ENCODE results near the gene ARHGAP5.

Gene ARHGAP5

DNA sequence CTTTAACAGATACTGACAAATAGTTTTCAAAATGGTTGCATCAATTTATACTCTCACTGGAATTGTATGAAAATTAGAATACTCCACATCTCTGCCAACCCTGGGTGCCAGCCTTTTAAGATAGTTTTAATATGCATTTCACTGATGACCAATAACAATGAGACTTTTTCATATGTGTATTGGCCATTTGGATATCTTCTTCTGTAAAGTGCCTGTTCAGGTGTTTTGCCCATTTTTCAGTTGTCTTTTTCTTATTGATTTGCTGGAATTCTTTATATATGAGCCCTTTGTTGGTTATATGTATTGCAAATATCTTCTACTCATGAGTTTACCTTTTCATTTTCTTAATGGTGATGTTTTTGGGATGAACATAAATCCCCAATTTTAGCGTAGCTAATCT, 108.0 kb downstream of the ARHGAP5 start:
- no peak for DNase-seq (ENCODE audit: low read depth)

- no peak for DNase-seq (ENCODE audit: low read depth)
Measured at GRCh38 chr14:32186248-32186647, 109.1 kb downstream of the ARHGAP5 start.

DNA sequence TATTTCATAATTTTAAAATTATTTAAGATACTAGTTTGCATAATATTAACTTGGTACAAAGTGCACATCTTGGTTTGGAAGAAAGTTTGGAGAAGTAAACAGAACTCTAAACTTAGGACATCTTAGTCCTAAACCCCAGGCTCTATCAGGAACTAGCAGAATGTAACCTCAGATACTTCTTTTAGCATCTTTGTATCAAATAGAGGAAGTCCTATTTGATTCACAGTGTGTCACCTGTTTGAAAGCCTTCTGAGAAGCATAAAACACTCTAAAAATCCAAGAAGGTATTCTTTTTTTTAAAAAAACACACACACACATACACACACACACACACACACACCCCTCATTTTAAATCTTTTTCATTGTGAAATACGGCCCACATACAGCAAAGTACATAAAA, 112.7 kb downstream of the ARHGAP5 start:
- DNase-seq (ENCODE audit: low read depth) = no peak

GRCh38 chr14:32190673-32191072, 113.6 kb downstream of the ARHGAP5 start:
- DNase-seq (ENCODE audit: low read depth) = no peak

DNA sequence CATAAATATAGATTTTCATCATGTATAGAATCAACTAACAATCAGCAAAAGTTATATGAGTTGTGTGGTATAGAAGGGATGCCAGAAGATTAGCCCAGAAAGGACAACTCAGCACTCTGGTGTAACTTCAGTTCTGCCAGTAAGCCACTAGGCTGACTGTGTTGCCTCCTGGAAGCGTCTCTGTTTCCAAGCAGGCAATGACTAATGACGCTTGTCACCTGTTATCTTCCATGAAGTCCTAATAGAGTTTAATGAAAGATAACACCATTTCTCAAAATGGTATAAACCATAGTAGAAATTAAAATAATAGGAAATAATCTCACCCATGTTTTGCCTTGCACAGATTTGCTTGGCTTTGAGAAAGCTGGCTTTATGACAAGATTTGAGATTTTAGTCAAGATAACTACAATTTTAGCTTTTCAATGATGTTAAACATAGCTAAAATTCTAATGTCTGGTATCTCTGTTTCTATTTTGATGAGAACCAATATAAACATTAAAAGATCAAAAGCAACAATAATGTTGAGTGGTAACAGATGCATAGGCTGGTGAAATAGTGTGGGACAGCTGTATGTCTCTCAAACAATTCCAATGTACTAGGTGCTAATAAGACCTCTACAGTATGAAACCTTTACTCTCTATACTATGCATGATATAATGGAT, 115.7 kb downstream of the ARHGAP5 start:
- DNase-seq (ENCODE audit: low read depth) = no peak

DNA sequence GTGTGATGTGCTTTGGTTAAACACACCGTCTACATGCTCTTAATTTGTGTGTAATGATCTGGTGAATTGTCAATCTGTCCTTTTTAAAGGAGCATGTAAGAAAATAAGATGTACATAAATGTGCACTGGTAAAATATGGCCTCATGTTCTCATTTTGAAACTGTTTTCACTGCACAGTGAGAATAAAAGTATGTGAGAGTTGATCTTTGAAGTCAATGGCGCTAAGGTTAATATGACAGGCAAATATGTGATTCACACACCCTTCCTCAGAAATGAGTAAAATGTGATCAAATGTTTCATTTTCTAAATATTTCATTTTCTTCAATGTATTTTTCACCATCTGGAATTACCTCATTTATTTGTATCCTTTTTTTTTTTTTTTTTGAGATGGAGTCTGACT, 116.4 kb downstream of the ARHGAP5 start:
- no peak for DNase-seq (ENCODE audit: low read depth)

DNA sequence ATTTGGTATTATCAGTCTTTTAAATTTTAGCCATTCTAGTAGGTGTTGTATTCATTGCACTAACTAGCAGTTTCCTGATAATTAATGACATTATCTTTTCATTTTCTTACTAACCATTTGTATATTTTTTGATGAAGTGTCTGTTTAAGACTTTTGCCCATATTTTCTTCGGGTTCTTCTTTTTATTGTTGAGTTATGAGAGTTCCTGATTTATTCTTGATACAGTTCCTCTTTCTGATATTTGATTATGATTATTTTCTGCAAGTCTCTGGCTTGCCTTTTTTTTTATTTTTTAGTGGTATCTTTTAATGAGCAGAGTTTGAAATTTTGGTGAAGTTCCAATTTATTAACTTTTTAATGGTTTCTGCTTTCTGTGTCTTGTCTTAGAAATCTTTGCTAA, 118.5 kb downstream of the ARHGAP5 start:
- DNase-seq (ENCODE audit: low read depth) = no peak

GRCh38 chr14:32197919-32198318, 120.8 kb downstream of the ARHGAP5 start:
- DNase-seq (ENCODE audit: low read depth) = no peak

GRCh38 chr14:32200368-32201192, 123.5 kb downstream of the ARHGAP5 start:
- DNase-seq (ENCODE audit: low read depth) = no peak

GRCh38 chr14:32201193-32201815, 124.2 kb downstream of the ARHGAP5 start:
- DNase-seq (ENCODE audit: low read depth) = no peak

GRCh38 chr14:32201816-32202490, 124.8 kb downstream of the ARHGAP5 start, which contains the start of gene RNU6-7:
Gene RNU6-7 (plus strand): TSS chr14:32202045.
- no peak for DNase-seq (ENCODE audit: low read depth)

GRCh38 chr14:32202491-32202997, 125.4 kb downstream of the ARHGAP5 start:
- no peak for DNase-seq (ENCODE audit: low read depth)

DNA sequence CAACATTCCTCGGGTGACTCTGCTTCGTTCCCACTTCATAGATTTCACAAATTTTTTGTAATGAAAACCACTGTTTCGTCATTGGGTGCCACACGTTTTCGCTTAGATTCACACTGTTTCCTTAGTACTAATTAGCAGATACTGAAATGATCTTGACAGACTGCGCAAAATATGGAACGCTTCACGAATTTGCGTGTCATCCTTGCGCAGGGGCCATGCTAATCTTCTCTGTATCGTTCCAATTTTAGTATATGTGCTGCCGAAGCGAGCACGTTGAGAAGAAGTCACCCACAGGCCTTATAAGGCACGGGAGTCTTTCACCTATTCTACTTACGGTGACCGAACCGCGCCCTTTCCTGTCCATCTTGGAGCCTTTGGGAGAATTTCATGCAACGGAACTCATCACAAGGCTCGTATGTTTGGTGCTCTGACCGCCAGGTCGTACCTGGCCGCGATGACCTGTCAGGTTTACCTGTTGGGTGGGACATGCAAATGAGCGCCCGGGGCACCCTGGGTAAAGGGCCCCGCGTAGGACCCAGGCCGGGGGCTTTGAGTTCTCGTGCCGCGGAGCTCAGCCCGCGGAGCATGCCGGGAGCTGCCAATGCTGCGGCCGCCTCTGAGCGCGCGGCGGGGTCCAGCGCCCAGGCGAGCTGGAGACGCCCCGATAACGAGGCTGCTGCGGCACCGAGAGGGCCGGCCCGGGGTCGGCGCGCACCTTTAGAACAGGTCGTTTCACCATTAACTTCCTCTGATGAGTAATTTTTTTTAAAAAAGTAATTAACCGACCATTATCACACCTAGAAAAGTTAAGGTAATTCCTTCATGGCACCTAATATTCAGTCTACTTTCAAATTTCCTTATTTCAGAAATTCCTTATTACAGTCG, 126.1 kb downstream of the ARHGAP5 start, which contains the start of gene RNU6-8:
TSS of gene RNU6-8 (minus strand) at position 272 of the 885 bp plus-strand sequence.
- peak; percentile 66 for DNase-seq (ENCODE audit: low read depth)

- no peak for DNase-seq (ENCODE audit: low read depth)
Measured at GRCh38 chr14:32203928-32204357, 126.8 kb downstream of the ARHGAP5 start.

- DNase-seq (ENCODE audit: low read depth) = no peak
Measured at GRCh38 chr14:32205554-32205953, 128.4 kb downstream of the ARHGAP5 start.

DNA sequence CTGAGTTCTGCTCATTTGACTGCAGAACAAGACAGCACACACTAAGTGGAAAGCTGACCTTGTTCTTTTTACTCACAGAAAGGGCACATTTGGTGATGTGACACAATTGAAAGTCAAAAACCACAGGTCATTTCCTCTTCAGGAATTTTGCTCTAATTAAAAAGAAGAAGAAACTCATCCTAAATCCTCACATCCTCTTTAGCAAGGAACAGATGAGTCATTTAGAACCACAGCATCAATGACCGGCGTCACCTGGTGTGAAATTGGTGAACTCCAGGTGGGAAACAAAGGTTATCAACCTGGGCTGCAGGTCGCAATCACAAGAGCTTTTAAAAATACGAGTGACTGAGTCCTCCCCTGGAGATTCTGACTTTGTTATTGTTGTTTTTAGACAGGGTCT, 128.9 kb downstream of the ARHGAP5 start:
- DNase-seq (ENCODE audit: low read depth) = no peak

- DNase-seq (ENCODE audit: low read depth) = no peak
Measured at GRCh38 chr14:32206552-32206951, 129.4 kb downstream of the ARHGAP5 start.

GRCh38 chr14:32208490-32208889, 131.4 kb downstream of the ARHGAP5 start:
- DNase-seq (ENCODE audit: low read depth) = no peak

Data from fibroblast of the conjunctiva (primary cell).